Measurements from ENCODE around the gene TIMM50. TPM values are rescaled to one million over a fixed set of nuclear protein-coding genes. Genes with fewer than 3 reads are reported as not detected.

TIMM50 gene
- total RNA-seq, 2 donors from 2014 or later = 45.7 to 83.9 TPM

GRCh38 chr19:39502640-39503417 lies 22.2 kb downstream of the TIMM50 start:
- DNase-seq = peak; percentile 59
- peaks cover 15% of the 10 kb centered on the region for H3K4me1 ChIP-seq
- no peaks in the 10 kb centered on the region for H3K9me3 ChIP-seq
- no peak overlapping the region for H3K4me3 ChIP-seq
- H3K36me3 ChIP-seq = no peaks in the 10 kb centered on the region
- H3K9ac ChIP-seq (ENCODE audit: low read depth in 2 of 2, low read length in 2 of 2) = no peak overlapping the region
- peaks cover 45% of the 10 kb centered on the region for H3K27me3 ChIP-seq
- intact Hi-C loops (cut with DNase I) = no loop called here
- TF ChIP-seq CTCF (IDR thresholded peaks at IDR 0.05) = peak; percentile 87
- no peak overlapping the region for H3K27ac ChIP-seq

GRCh38 chr19:39506598-39506943 lies 25.9 kb downstream of the TIMM50 start:
- Histone ChIP-seq H3K27ac (no peak overlapping the region), H3K27me3 (peaks cover 38% of the 10 kb centered on the region), H3K4me1 (no peaks in the 10 kb centered on the region), H3K9ac (ENCODE audit: low read depth in 2 of 2, low read length in 2 of 2) (no peak overlapping the region), H3K9me3 (no peaks in the 10 kb centered on the region), H3K4me3 (no peak overlapping the region), H3K36me3 (no peaks in the 10 kb centered on the region)
- no peak for DNase-seq
- TF ChIP-seq CTCF (IDR thresholded peaks at IDR 0.05) = no peak
- intact Hi-C loops (cut with DNase I) = no loop called here

- Histone ChIP-seq H3K27me3 (peaks cover 38% of the 10 kb centered on the region), H3K4me1 (no peaks in the 10 kb centered on the region), H3K9ac (ENCODE audit: low read depth in 2 of 2, low read length in 2 of 2) (no peak overlapping the region), H3K27ac (no peak overlapping the region), H3K9me3 (no peaks in the 10 kb centered on the region), H3K4me3 (peak overlapping the region; percentile 35), H3K36me3 (no peaks in the 10 kb centered on the region)
- TF ChIP-seq CTCF (IDR thresholded peaks at IDR 0.05) = no peak
- peak; percentile 26 for DNase-seq
- intact Hi-C loops (cut with DNase I) = no loop called here
Measured at GRCh38 chr19:39506944-39507714, 26.5 kb downstream of the TIMM50 start.

- H3K27me3 ChIP-seq = peaks cover 38% of the 10 kb centered on the region
- no peak for TF ChIP-seq CTCF (IDR thresholded peaks at IDR 0.05)
Measured at GRCh38 chr19:39507715-39508364, 27.2 kb downstream of the TIMM50 start.

GRCh38 chr19:39508629-39509028 lies 28.0 kb downstream of the TIMM50 start:
- H3K4me3 ChIP-seq = no peak overlapping the region
- no peak overlapping the region for H3K9ac ChIP-seq (ENCODE audit: low read depth in 2 of 2, low read length in 2 of 2)
- intact Hi-C loops (cut with DNase I) = no loop called here
- H3K4me1 ChIP-seq = no peaks in the 10 kb centered on the region
- TF ChIP-seq CTCF (IDR thresholded peaks at IDR 0.05) = no peak
- H3K9me3 ChIP-seq = no peaks in the 10 kb centered on the region
- H3K27me3 ChIP-seq = peaks cover 38% of the 10 kb centered on the region
- no peak for DNase-seq
- no peak overlapping the region for H3K27ac ChIP-seq
- H3K36me3 ChIP-seq = no peaks in the 10 kb centered on the region

More at GRCh38 chr19:39507715-39508364, 27.2 kb downstream of the TIMM50 start:
- H3K36me3 ChIP-seq = no peaks in the 10 kb centered on the region
- no peaks in the 10 kb centered on the region for H3K4me1 ChIP-seq
- H3K27ac ChIP-seq = no peak overlapping the region
- H3K9me3 ChIP-seq = no peaks in the 10 kb centered on the region
- H3K9ac ChIP-seq (ENCODE audit: low read depth in 2 of 2, low read length in 2 of 2) = no peak overlapping the region
- no peak for DNase-seq
- H3K4me3 ChIP-seq = peak overlapping the region; percentile 35
- intact Hi-C loops (cut with DNase I) = no loop called here

Measured in colonic mucosa (tissue), 4 donors.